GM18507 (cell line): ENCODE measurements around the gene PTPRE.

Source experiments
- DNase-seq: peaks from one replicate; pipeline ENCODE4 v3.0.0; 2011; ENCODE audit warnings: low read depth; ENCODE audit not compliant: insufficient read length; ENCODE audit errors: extremely low spot score
- FAIRE-seq: peaks from 2 replicates; lab custom pipeline; 2011; peaks lifted over from hg19 to GRCh38; lab: Jason Lieb, UNC

PTPRE gene

DNA sequence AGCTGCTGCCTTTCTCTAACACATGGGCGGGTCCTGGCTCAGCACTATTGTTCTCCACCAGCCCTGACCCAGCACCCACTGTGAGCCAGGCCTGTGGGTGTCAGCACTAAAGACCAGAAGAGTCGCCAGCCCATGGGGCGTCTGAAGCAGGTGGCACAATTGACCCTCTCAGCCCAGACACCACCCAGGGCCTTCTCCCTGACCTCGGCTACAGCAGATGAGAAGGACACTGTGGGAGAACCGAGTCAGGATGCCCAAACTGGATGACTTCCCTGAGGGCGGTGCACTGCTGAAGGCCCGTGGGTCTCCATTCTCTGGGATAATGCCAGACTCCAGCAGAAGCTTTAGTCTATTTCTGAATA lies 122.4 kb downstream of the PTPRE start:
- FAIRE-seq (no peak), DNase-seq (no peak)

DNA sequence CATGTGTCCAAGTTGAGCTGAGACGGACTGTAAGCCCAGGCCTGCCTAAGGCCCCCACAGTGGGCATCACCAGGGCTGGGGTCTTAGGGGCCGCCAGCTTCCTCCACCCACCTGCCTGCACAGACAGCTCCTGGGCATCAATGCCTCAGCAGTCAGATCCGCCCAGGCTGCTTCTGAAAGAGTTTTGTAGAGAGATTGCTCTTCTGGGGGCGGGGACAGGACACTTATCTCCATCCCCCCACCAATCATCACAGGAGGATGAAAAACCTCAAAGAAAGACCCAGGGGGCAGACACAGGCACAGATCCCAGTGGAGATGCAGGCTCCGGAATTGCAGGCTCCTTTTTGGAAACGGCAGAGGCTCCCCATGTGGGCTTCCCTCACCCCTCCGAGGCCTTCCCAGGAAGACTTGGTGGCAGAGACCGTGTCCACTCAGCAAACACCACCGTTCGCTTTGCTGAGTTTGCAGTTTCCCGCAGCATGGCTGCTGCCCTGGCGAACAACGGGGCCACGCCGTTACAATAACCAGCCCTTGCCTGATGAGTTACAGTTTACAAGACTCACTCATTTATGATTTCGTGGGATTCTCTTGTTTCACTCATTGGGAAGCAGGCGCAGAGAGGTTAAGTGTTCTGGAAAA lies 122.9 kb downstream of the PTPRE start:
- FAIRE-seq (no peak), DNase-seq (no peak)

DNA sequence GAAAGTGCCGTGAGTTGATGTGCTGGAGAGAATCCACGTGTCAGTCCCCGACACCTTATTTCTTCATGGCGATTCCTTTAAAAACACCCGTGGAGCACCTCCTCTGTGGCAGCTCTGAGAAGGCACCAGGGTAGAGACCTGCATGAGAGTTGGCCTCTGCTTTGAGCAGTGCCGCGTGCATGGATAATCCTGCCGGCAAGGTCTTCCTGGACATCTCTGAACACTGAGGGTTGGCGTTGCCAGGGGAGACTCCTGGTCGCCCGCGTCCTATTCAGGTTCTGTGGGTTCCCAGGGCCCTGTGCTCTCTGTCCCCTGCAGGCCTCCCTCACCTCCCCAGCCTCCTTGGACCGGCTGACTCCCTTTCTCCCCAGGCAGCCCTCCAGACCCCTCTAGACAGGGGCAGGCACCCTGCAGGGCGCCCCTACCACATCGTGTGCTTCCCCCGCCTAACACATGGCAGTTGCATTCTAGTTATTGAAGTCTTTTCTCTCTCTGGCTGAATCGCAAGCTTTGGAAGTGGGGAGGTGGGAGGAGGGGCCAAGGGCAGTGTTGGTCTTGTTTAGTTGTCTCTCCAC lies 123.7 kb downstream of the PTPRE start:
- DNase-seq (no peak), FAIRE-seq (no peak)

DNA sequence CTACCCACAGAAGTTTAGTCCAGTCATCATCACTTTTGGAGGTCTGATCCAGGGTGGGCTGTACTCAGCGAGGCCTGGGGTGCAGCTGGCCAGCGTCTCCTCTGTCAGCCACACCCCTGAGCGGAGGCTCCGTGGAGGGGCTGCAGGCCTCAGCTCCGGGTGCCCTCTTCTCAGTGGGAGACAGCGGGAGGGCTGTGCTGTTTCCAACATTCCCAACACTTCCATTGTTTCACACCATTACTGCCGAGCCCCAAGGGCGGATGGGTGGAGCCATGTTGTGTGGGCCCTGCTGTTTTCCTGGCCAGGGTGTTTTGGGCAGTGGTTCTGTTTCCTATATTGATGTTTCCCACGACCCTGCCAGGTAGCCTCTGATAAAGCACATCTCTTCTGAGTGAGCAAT lies 124.3 kb downstream of the PTPRE start:
- FAIRE-seq: no peak
- no peak for DNase-seq

DNA sequence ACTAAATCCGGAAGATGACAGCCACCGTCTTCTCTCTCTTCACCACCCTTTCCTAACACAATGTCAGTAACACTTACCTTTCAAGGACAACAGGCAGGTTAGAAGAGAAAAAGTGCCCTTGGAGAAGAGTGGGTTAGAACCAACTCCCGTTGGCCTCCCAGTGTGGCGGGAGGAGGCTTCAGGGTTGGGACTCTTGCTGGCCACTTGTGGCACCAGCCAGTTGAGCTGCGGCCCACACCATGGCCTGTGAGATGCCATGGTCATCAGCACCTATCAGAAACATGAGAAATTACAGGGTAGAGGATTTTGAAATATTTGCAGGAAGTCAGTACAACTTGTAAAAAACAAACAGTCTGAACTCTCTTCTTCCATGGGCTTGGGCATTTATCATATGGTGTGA lies 125.6 kb downstream of the PTPRE start:
- DNase-seq: no peak
- FAIRE-seq: no peak

DNA sequence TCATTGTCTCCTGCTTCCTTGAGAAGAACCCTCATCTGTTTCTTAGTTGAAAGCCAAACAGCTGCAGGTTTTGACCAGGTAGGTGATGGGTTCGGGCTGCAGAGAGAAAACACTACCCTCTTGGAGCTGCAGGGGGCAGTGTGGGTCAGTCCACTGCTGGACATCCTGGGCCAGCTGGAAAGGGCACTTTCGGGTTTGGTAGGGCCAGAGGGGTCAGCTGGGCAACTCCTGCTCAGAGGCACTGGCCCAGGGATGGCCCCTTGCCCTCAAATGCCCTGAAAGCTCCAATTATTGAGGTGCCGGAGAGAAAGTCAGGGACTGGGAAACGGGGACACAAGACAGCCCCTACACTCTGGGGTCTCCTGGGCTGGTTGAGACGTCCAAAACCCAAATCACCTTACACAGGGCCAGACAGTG lies 128.7 kb downstream of the PTPRE start:
- FAIRE-seq: peak; percentile 77
- peak; percentile 51 for DNase-seq

DNA sequence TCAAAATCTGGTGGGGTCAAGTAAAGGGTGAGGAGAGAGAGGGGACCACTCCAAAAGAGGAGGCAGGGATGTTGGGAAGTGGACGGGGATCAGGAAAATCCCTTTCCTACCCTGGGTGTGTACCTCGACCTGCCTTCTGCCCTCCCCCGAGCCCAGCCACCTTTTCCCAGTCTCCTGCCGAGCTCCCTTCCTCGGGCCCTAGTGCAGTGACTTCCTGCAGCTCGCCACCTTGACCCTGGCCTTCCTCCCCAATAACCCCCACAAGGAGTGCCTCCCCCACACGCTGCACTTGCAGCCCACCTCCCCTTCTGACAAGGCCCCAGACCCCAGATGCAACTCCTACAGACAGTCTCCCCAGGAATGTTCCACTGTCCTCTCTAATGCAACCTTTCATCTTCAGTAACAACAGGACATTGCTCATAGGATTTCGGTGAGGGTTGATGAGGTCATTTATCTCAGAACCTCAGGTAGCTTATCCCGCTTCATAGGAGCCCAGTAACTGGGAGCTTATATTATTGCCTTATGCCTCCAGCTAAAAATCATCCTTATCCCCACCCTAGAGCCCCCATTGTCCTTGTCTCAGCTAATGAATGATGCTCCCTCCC lies 129.2 kb downstream of the PTPRE start:
- FAIRE-seq (no peak), DNase-seq (no peak)

DNA sequence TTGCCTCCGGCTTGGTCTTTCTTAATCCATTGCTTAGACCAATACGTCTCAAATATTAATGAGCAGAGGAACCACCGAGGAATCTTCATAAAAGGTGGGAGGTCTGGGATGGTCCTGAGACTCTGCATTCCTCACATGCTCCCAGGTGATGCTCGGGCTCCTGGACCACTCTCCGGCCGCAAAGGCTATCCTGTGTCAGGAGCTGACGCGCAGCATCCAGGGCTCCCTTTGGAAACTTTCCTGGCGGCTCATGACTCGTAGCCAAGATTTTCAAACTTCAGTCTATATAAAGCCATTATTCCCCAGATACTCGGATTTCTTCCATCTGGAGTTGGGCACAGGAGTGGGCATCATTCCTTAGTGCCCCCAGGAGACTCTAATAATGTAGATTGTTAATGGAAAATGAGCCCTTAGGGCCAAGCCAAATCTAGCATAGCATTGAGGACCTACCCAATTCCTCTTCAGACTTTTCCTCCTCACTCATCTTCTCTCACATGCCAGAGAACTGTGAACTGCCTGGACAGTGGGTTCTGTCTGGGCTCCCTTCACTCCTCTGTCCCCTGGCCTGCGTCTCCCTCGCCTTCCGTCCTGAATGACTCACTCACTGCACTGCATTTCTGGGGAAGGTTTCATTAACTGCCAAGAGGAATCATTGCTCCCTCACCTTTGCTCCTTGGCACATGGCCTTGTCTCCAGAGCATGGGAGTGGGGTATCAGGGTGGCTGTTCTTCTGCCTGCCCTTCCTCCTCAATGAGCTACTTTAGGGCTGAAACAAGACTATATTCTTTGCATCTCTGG lies 130.0 kb downstream of the PTPRE start:
- no peak for DNase-seq
- FAIRE-seq: no peak

DNA sequence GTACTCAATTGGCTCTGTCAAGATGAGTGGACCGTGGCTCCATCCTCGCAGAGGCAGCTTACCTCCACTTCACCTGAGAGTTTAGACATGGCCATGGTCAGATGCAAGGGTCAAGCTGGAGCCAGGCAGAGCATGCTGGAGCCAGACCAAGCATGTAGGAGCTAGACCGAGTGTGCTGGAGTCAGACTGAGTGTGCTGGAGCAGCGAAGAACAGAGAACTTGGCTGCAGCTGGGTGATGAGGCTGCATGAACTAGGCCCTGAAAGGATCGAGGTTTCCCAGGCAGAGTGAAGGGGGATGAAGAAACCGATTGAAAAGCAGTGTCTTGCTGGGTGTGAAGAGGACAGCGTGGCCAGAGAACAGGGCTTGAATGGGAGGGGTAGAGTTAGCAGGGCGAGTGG lies 133.2 kb downstream of the PTPRE start:
- no peak for DNase-seq
- FAIRE-seq: no peak

DNA sequence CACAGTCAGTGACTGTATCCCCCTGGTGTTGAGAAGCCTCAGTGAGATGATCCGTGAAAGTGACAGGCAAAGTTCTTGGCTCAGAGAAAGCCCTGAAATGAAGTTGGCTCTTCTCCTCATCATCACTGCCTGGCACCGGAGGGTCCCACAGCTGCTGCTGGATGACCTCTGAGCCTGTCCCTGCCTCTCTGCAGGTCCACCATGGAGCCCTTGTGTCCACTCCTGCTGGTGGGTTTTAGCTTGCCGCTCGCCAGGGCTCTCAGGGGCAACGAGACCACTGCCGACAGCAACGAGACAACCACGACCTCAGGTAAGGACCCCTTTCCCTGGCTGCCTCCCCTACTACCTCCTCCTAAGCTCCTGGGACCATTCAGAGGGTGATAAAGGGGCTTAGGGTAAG lies 133.8 kb downstream of the PTPRE start:
- DNase-seq (no peak), FAIRE-seq (no peak)

DNA sequence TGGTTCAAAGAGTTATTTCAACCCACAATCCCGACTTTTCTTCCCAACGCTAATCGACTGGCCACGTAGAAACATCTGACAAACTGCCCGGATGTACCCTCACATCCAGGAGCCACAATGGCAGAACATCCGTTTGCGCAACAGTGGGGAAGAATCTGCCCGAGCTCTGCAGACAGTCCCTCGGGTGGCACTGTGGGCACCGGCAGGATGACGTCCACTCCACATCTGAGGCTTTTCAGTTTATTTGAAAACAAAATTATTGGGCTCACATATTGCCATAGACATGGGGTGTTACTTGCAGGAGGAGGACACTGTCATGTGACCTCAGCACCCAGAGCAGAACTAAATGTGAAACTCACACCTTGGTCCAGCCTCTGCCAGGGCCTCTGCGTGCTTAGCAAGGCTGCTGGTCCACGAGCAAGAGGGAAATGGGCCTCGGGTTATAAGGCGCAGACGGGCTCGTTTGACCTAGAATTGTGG lies 135.3 kb downstream of the PTPRE start:
- peak; percentile 71 for FAIRE-seq
- no peak for DNase-seq

DNA sequence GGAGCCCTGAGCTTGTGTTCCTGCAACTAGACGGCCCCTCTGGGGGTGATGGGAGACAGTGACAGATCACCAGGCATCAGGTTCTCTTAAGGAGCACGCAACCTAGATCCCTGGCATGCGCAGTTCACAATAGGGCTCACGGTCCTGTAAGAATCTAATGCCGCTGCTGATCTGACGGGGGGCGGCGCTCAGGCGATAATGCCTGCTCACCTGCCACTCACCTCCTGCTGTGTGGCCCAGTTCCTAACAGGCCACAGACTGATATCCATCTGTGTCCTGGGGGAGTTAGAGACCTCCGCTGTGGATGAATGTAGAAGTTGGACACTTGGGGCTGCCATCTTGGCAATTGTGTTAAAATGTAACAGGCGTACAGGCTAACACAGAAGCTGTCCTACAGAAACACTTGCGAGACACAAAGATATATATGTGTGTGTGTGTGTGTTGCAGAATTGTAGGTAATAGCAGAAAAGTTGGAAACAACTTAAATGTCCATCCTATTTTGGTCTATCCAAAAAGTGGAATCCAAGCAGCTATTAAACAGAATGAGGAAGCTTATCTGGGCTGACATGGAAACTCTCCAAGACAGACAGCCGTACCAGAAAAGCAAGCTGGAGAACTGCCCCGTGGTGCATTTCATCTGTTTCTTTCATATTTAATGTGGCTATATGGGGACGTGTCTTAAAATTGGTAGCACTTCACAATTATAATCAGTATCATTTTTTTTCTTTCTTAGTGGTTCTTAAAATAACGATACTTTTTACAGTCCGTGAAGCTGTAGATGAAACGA lies 136.5 kb downstream of the PTPRE start:
- FAIRE-seq (no peak), DNase-seq (no peak)

DNA sequence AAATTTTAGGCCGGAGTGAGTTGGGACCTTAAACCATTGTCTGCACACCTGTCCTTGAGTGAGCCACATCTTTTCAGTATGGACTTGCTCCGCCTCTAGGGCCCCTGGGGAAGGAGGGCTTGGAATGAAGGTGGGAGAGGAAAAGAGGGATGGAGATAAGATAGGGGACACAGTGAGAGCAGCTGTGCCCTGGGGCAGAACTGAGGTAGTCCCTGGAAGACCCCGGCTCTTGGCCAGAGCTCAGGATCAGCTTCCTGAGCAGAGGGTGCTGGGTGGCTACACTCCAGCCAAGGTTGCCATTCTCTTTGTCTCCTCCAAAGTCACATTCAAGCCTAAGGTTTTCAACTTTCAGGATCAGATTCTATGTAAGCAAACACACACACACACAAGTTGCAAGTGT lies 137.3 kb downstream of the PTPRE start:
- FAIRE-seq (no peak), DNase-seq (no peak)

DNA sequence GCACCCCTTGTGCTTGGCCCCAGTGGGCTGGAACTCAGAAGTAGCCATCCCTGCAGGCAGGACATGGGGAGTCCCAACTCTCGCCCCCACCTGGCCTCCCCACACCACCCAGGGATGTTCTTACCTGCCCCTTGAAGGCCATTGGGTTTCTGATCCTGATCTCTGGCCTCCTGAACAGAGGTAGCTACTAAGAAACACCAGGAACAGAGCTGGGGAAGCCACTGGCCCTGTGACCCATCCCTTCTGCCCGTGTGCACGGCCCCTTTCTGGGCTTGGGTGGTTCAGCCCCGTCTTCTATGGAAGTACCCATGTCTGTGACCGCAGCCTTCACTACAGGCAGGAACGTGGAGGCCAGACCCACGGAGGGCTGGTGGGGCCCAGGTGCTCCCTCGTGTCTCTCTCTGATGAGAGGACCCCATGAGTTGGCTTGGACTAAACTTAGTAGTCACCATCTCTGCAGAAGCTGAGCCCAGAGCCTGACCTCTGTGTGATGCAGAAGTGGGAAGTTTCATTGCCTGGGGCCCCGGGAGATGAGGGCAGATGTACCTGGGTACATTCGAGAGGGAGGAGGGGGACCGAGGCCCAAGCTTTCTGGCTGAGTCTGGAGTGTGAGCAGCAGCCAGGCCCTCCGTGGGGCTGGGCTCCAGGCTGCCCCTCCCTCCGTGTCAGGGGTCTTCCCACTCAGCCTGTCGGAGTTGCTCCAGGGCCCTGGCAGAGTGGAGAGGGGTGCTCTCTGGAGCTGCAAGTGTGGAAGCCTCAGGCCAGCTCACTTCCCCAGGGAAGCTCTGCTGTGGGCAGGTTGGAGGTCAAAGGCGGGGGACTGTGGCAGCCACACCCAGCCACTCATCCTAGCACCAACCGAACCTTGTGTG lies 138.3 kb downstream of the PTPRE start:
- FAIRE-seq (no peak), DNase-seq (no peak)

DNA sequence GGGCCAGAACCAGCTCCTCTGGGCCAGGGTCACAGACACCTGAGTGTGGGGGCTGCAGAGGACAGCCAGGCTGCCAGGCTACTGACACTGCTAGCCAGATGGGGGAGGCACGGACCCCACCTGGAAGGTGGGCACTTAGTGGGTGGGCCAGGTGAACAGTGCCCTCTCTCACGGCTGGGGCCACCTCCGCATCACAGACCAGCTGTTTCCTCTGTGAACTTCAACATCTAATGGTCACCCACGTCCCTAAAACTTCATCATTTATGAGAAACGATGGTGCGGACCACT lies 138.9 kb downstream of the PTPRE start:
- no peak for DNase-seq
- FAIRE-seq: no peak

DNA sequence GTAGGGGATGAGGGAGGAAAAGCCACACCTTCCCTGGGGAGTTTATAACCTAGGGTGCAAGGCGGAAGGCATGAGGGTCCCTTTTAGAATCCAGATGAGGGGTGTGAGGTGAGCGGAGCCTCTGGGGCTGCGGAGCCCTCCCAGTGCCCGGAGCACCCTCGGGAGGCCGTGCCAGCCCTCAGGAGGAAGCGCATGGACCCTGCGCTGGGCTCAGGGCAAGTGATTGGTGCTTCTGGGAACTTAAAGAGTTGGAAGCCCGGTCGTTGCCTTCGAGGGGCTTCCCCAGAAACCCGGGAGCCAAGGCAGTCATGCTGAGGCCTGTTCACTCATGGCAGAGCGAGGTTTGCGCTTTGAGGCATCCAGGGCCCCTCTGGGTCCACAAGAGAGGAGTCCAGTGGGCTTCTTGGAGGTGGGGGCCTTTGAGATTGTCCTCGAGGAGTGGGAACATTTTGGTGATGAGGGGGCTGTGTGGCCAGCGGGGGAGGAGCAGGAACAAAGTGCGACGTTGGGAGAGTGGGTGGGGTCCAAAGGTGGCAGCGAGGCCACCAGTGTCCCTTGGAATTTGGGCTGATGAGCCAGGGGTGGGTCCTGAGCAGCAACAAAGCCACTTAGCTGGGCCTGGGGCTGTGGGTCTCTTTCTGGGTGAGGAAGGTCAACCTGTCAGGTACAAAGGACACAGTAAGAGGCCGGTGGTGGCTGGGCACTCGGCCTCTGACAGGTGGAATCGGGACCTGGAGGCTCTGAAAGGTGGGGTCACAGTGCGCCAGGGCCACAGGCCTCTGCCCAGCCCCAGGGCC lies 139.5 kb downstream of the PTPRE start:
- FAIRE-seq (no peak), DNase-seq (no peak)

DNA sequence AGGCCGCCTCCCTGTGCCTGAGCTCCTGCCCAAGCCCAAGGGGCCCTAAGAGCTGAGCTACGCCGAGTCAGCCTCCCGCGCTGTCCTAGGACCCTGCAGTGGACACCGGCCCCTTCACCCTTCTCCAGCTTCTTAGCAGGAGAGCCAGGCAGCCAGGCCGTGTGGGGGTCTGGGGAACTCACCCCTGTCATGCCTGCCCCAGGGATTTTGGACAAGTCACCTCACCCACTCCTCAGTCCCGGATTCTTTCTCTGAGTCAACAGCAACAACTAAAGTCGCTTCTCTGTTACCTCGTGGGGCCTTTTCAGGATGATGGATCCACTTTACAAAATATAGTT lies 140.0 kb downstream of the PTPRE start:
- no peak for FAIRE-seq

DNA sequence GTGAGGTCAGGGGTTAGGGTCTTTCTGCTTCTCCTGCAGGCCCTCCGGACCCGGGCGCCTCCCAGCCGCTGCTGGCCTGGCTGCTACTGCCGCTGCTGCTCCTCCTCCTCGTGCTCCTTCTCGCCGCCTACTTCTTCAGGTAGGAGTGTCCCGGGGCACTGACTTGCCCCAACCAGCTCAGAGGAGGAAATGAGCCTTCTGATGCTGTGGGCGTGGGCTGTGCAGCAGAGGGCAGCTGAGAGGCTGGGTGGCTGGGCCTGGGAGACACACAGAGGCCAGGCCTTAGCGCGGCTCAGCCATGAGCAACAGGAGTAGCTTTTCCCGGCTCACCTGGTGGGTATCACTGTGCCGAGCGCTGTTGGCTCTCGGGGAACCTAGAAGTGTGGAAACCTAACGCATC lies 140.4 kb downstream of the PTPRE start:
- FAIRE-seq: peak; percentile 97
- DNase-seq: peak; percentile 88

More for the DNA sequence above, 140.0 kb downstream of the PTPRE start:
- DNase-seq: no peak
